Bronchial epithelial cell (primary cell): ENCODE results near the gene UCP3. TPM values are rescaled to one million over a fixed set of nuclear protein-coding genes. Genes with fewer than 3 reads are reported as not detected.

ENCODE experiments used
- DNase-seq: peaks from one replicate; pipeline ENCODE4 v3.0.0-alpha.2; 2010; ENCODE audit warnings: low read depth
- FAIRE-seq: peaks from 2 replicates; lab custom pipeline; 2011; peaks lifted over from hg19 to GRCh38; lab: Jason Lieb, UNC
- H3K27me3 ChIP-seq: 2 replicates; pipeline ENCODE4 v1.5.1; 2011; ENCODE audit warnings: low read length; ENCODE audit not compliant: control insufficient read depth, insufficient read depth
- H3K36me3 ChIP-seq: 2 replicates; pipeline ENCODE4 v1.5.1; 2011; ENCODE audit warnings: low read length; ENCODE audit not compliant: control insufficient read depth, insufficient read depth
- H3K4me3 ChIP-seq: 2 replicates; pipeline ENCODE4 v1.5.1; 2011; ENCODE audit warnings: mild to moderate bottlenecking, low read depth, low read length, control low read depth
- CTCF ChIP-seq: IDR thresholded peaks from 2 replicates; pipeline ENCODE4 v1.5.1; 2011; ENCODE audit warnings: mild to moderate bottlenecking, moderate library complexity, low read length, control low read depth, inconsistent platforms; ENCODE audit not compliant: insufficient read depth, severe bottlenecking
- total RNA-seq: library from RNA; depleted of rRNA; stranded (reverse); fragments of >200 nt; gene quantifications from 2 replicates; pipeline ENCODE4 v1.2.1, GENCODE V29; 2014

UCP3 gene
- total RNA-seq, 1 donor from 2014 or later: under 0.01 TPM

- TF ChIP-seq CTCF: no peak
- FAIRE-seq (no peak), DNase-seq (peak; percentile 73)
- H3K4me3 ChIP-seq: no peak within 1 kb of the TSS
- H3K27me3 ChIP-seq: no peaks in the 10 kb centered on the region
- H3K36me3 ChIP-seq: no peaks in the 10 kb centered on the region
These were observed 57.8 kb downstream of the UCP3 start, which contains the start of gene DNAJB13 for GRCh38 chr11:73950869-73951710. DNAJB13 (plus strand) TSS chr11:73951026; CDS start chr11:73951070, 44 bp downstream.

Other genes with a start within 250 kb of the UCP3 start
- gene RAB6A, start 248.0 kb downstream of the UCP3 start, total RNA-seq: 237 and 297 TPM in 2 replicates
- 37.1 and 49.3 TPM in 2 replicates for gene MRPL48, start 221.2 kb downstream of the UCP3 start, total RNA-seq
- gene COA4, start 132.2 kb downstream of the UCP3 start, total RNA-seq: 92.3 and 102 TPM in 2 replicates
- 10.3 and 14.5 TPM in 2 replicates for gene PAAF1, start 132.1 kb downstream of the UCP3 start, total RNA-seq
- under 0.01 and 0.38 TPM in 2 replicates for gene DNAJB13, start 58.1 kb downstream of the UCP3 start, total RNA-seq
- 0.26 and 1.0 TPM in 2 replicates for gene UCP2, start 26.2 kb downstream of the UCP3 start, total RNA-seq
- 3.7 and 5.8 TPM in 2 replicates for gene C2CD3, start 161.9 kb upstream of the UCP3 start, total RNA-seq
- 12.6 and 19.2 TPM in 2 replicates for gene PPME1, start 162.2 kb upstream of the UCP3 start, total RNA-seq